Endothelial cell of umbilical vein (primary cell): ENCODE data around the gene CPNE7. TPM values are rescaled to one million over a fixed set of nuclear protein-coding genes. Genes with fewer than 3 reads are reported as not detected.

ENCODE experiments used
- BruUV-seq: library from RNA; stranded (reverse); fragments of 400-500 nt; replicated peaks from 2 replicates; lab custom pipeline; 2021; lab: Mats Ljungman, UMichigan
- CTCF ChIA-PET: fragments of 300-600, 350-600 bp; sonication (Branson Sonifier 250); formaldehyde crosslinking; loops from one replicate; lab custom pipeline; 2021; ENCODE audit warnings: antibody characterized with exemption, inconsistent platforms; lab: Charles Lee
- POLR2A ChIA-PET: fragments of 300-600, 350-600 bp; sonication (Branson Sonifier 250); formaldehyde crosslinking; loops from one replicate; lab custom pipeline; 2021; ENCODE audit warnings: antibody characterized with exemption, inconsistent platforms; lab: Charles Lee
- DNase-seq: peaks from one replicate; pipeline ENCODE4 v3.0.0-alpha.2; 2011; ENCODE audit warnings: low read depth, low spot score
- FAIRE-seq: peaks from 2 replicates; lab custom pipeline; 2011; peaks lifted over from hg19 to GRCh38; lab: Jason Lieb, UNC
- H2AFZ ChIP-seq: 2 replicates; pipeline ENCODE4 v1.6.0; 2012; ENCODE audit warnings: low read depth, low read length, control low read depth, inconsistent platforms
- H3K27ac ChIP-seq: 2 replicates; pipeline ENCODE4 v1.5.1; 2011; ENCODE audit warnings: low read depth, mild to moderate bottlenecking, control low read depth, low read length, moderate library complexity; ENCODE audit not compliant: insufficient read depth
- H3K27me3 ChIP-seq, 2 experiments: 2 replicates each; pipeline versions ENCODE4 v1.6.0 to v1.6.1; 2011; ENCODE audit warnings: low read length in 2 of 2, mixed read lengths in 1 of 2; ENCODE audit not compliant: control insufficient read depth in 2 of 2, insufficient read depth in 2 of 2
- H3K36me3 ChIP-seq, 2 experiments: 2 replicates in 1 of 2; 3 replicates in 1 of 2; pipeline ENCODE4 v1.5.1; 2011; ENCODE audit warnings: low read length in 2 of 2, mild to moderate bottlenecking in 1 of 2, moderate library complexity in 1 of 2; ENCODE audit not compliant: control insufficient read depth in 2 of 2, insufficient read depth in 2 of 2; ENCODE audit errors: extremely low read depth in 1 of 2
- H3K4me1 ChIP-seq: 3 replicates; pipeline ENCODE4 v1.5.1; 2011; ENCODE audit warnings: mild to moderate bottlenecking, low read length; ENCODE audit not compliant: control insufficient read depth, insufficient read depth; ENCODE audit errors: extremely low read depth
- H3K4me2 ChIP-seq: 2 replicates; pipeline ENCODE4 v1.6.1; 2011; ENCODE audit warnings: low read length, control low read depth, mixed read lengths; ENCODE audit not compliant: insufficient read depth
- H3K4me3 ChIP-seq, 3 experiments: fragments of 200-600 bp in 1 of 3; sonication (generic), shearing (Covaris generic) in 1 of 3; replicated peaks in 1 of 3; 2 replicates each; pipeline ENCODE4 v1.5.1; 2011 to 2016; ENCODE audit warnings: control low read depth in 3 of 3, low read length in 3 of 3, mild to moderate bottlenecking in 2 of 3, inconsistent platforms in 1 of 3, low read depth in 1 of 3, moderate library complexity in 1 of 3; ENCODE audit not compliant: insufficient read depth in 1 of 3
- H3K79me2 ChIP-seq: 2 replicates; pipeline ENCODE4 v1.6.0; 2012; ENCODE audit warnings: low read length, inconsistent platforms; ENCODE audit not compliant: control insufficient read depth, insufficient read depth
- H3K9ac ChIP-seq: replicated peaks from 2 replicates; pipeline ENCODE3; 2011; ENCODE audit warnings: low read length, control low read depth; ENCODE audit not compliant: insufficient read depth; ENCODE audit errors: extremely low read depth
- H3K9me1 ChIP-seq: replicated peaks from 3 replicates; pipeline ENCODE4 v1.6.0; 2011; ENCODE audit warnings: mild to moderate bottlenecking, low read length; ENCODE audit not compliant: control insufficient read depth, insufficient read depth; ENCODE audit errors: extremely low read depth
- H3K9me3 ChIP-seq: replicated peaks from 2 replicates; pipeline ENCODE4 v1.5.1; 2012; ENCODE audit warnings: low read length, inconsistent platforms; ENCODE audit not compliant: control insufficient read depth, insufficient read depth
- H4K20me1 ChIP-seq: replicated peaks from 2 replicates; pipeline ENCODE3; 2011; ENCODE audit warnings: mild to moderate bottlenecking, low read length; ENCODE audit not compliant: control insufficient read depth, insufficient read depth; ENCODE audit errors: extremely low read depth
- EZH2 ChIP-seq: IDR thresholded peaks from 2 replicates; pipeline ENCODE4 v1.6.1; 2012; ENCODE audit warnings: borderline replicate concordance, low read depth, mild to moderate bottlenecking, moderate library complexity, low read length, inconsistent platforms; ENCODE audit not compliant: severe bottlenecking
- FOS ChIP-seq: IDR thresholded peaks from 2 replicates; pipeline ENCODE4 v1.6.1; 2011; ENCODE audit warnings: mild to moderate bottlenecking, low read length, moderate library complexity, borderline replicate concordance; ENCODE audit not compliant: insufficient read depth
- GATA2 ChIP-seq: IDR thresholded peaks from 2 replicates; pipeline ENCODE4 v1.7.0; 2011; ENCODE audit warnings: low read depth, mild to moderate bottlenecking, moderate library complexity, mixed read lengths, low read length; ENCODE audit not compliant: insufficient read length, insufficient read depth
- JUN ChIP-seq: IDR thresholded peaks from 2 replicates; pipeline ENCODE4 v1.6.1; 2011; ENCODE audit warnings: borderline replicate concordance, low read depth; ENCODE audit not compliant: insufficient read length, insufficient read depth
- MYC ChIP-seq: IDR thresholded peaks from one replicate; pipeline ENCODE4 v1.6.1; 2011; ENCODE audit warnings: mild to moderate bottlenecking, low read depth, low read length
- POLR2A ChIP-seq: IDR thresholded peaks from 2 replicates; pipeline ENCODE4 v1.6.1; 2012; ENCODE audit warnings: low read depth, mild to moderate bottlenecking, control low read depth, low read length
- POLR2AphosphoS5 ChIP-seq: IDR thresholded peaks from 2 replicates; pipeline ENCODE4 v1.6.1; 2012; ENCODE audit warnings: low read depth, mild to moderate bottlenecking, control low read depth, low read length, moderate library complexity; ENCODE audit not compliant: insufficient read depth
- dilution Hi-C: fragments of 300-500 bp; cut with MboI; formaldehyde crosslinking; loops from one replicate; pipeline ENCODE4 v1.15.0; 2019; ENCODE audit warnings: low sequenced_read_pairs; ENCODE audit not compliant: extremely low pct_ligation_motif_present
- intact Hi-C: fragments of 100-400 bp; cut with micrococcal nuclease; formaldehyde crosslinking; loops from one replicate; pipeline ENCODE4 v1.10.0; 2022
- polyA plus RNA-seq, 4 experiments: library from polyadenylated mRNA; depleted of rRNA in 3 of 4; stranded (reverse) in 3 of 4; unstranded in 1 of 4; fragments of >200 nt; gene quantifications; 2 replicates each; pipeline versions ENCODE4 v1.2.1 to v1.2.3, GENCODE V29; 2011 to 2012; ENCODE audit warnings: missing spikeins in 1 of 4
- small RNA-seq: library from RNA; depleted of rRNA; stranded (forward); fragments of <200 nt; gene quantifications from one replicate; pipeline ENCODE3, GENCODE V24; 2012; ENCODE audit warnings: low replicate concordance, low read depth; ENCODE audit not compliant: insufficient read depth, insufficient read length
- total RNA-seq: library from RNA; stranded (reverse); gene quantifications from 2 replicates; pipeline ENCODE4 v1.2.3, GENCODE V29; 2021
- TF ChIP-seq, protein P1 (sequence below): IDR thresholded peaks from 2 replicates; pipeline ENCODE4 v1.6.1; 2011; ENCODE audit not compliant: insufficient read depth, insufficient read length
- TF ChIP-seq, protein P2 (sequence below), 2 donors: IDR thresholded peaks; 1 replicate in 1 of 2; 2 replicates in 1 of 2; pipeline ENCODE4 v1.5.1; 2011; ENCODE audit warnings: low read length in 2 of 2, mild to moderate bottlenecking in 2 of 2, moderate library complexity in 2 of 2, control low read depth in 1 of 2, inconsistent platforms in 1 of 2, low read depth in 1 of 2; ENCODE audit not compliant: insufficient read depth in 1 of 2; ENCODE audit errors: extremely low read depth in 1 of 2

Gene CPNE7
- total and polyA plus RNA-seq, 2 donors (not counting 3 experiments of a cell fraction or from before 2014, with no cell fraction given), result 2.0 to 5.9 TPM

DNA sequence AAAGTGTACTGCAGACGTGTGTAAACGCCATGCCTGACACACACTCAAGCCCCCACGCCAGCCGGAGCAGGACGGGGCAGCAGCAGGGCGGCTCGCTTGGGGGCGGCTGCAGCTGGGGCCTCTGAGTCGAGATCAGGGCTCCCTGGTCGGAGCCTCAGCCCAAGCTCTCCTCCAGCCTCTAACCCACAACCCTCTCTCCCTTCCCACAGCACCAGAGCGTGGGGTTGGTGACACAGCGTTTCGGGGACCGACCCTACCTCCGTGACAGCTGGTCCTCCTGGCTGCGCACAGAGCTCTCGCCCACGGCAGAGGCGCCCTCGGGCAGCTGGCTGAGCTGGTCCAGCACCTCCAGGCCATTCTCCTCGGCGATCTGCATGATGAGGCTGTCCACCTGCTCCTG, 70.7 kb downstream of the CPNE7 start:
- BruUV-seq, result no TSS peak
- Histone ChIP-seq H3K9me1 (no peaks in the 10 kb centered on the region), H3K9ac (no peak overlapping the region), H3K79me2 (no peaks in the 10 kb centered on the region), H4K20me1 (no peaks in the 10 kb centered on the region), H3K27me3 (no peaks in the 10 kb centered on the region), H3K36me3 (peaks cover 4 to 31% of the 10 kb centered on the region in 2 experiments), H3K4me3 (no peak overlapping the region), H3K4me1 (no peaks in the 10 kb centered on the region), H3K27ac (no peak overlapping the region), H3K9me3 (no peaks in the 10 kb centered on the region), H2AFZ (no peak overlapping the region), H3K4me2 (no peak overlapping the region)
- dilution Hi-C loops (no loop called here), intact Hi-C loops (no loop called here)
- no peak for DNase-seq
- POLR2A ChIA-PET, result no interaction called here
- FAIRE-seq, result no peak
- TF ChIP-seq JUN, result no peak
- no peak for TF ChIP-seq POLR2AphosphoS5
- TF ChIP-seq MYC, result no peak
- TF ChIP-seq, protein P1, sequence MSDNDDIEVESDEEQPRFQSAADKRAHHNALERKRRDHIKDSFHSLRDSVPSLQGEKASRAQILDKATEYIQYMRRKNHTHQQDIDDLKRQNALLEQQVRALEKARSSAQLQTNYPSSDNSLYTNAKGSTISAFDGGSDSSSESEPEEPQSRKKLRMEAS, result no peak
- TF ChIP-seq POLR2A, result no peak
- no peak for TF ChIP-seq EZH2
- TF ChIP-seq, protein P2, sequence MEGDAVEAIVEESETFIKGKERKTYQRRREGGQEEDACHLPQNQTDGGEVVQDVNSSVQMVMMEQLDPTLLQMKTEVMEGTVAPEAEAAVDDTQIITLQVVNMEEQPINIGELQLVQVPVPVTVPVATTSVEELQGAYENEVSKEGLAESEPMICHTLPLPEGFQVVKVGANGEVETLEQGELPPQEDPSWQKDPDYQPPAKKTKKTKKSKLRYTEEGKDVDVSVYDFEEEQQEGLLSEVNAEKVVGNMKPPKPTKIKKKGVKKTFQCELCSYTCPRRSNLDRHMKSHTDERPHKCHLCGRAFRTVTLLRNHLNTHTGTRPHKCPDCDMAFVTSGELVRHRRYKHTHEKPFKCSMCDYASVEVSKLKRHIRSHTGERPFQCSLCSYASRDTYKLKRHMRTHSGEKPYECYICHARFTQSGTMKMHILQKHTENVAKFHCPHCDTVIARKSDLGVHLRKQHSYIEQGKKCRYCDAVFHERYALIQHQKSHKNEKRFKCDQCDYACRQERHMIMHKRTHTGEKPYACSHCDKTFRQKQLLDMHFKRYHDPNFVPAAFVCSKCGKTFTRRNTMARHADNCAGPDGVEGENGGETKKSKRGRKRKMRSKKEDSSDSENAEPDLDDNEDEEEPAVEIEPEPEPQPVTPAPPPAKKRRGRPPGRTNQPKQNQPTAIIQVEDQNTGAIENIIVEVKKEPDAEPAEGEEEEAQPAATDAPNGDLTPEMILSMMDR (IDR thresholded peaks at IDR 0.05; ENCODE audit: extremely low read depth in 1 of 2, insufficient read depth in 1 of 2, low read depth in 1 of 2, low read length in 2 of 2), result no peak
- TF ChIP-seq FOS, result no peak
- no peak for TF ChIP-seq GATA2
- CTCF ChIA-PET, result no interaction called here

Small RNA genes within 50 kb of the gene (small RNA-seq; reads per million reads assigned to genes)
- gene SNORD68, result not detected

Other genes with a start within 250 kb of the CPNE7 start
- gene ANKRD11, start 85.2 kb upstream of the CPNE7 start, total RNA-seq, result 184 and 191 TPM in 2 replicates
- 49.5 and 55.8 TPM in 2 replicates for gene ANKRD11, start 85.2 kb upstream of the CPNE7 start, polyA plus RNA-seq
- gene SPG7, start 67.4 kb upstream of the CPNE7 start, total RNA-seq, result 139 and 146 TPM in 2 replicates
- 85.8 and 90.2 TPM in 2 replicates for gene SPG7, start 67.4 kb upstream of the CPNE7 start, polyA plus RNA-seq
- gene RPL13, start 15.1 kb upstream of the CPNE7 start, total RNA-seq, result 1,463 and 1,769 TPM in 2 replicates
- gene RPL13, start 15.1 kb upstream of the CPNE7 start, polyA plus RNA-seq, result 5,670 and 7,559 TPM in 2 replicates
- gene DPEP1, start 37.9 kb downstream of the CPNE7 start, total RNA-seq, result 0.44 and 0.60 TPM in 2 replicates
- gene DPEP1, start 37.9 kb downstream of the CPNE7 start, polyA plus RNA-seq, result 0.37 and 0.99 TPM in 2 replicates
- gene CHMP1A, start 82.0 kb downstream of the CPNE7 start, total RNA-seq, result 83.9 and 86.3 TPM in 2 replicates
- 101 and 110 TPM in 2 replicates for gene CHMP1A, start 82.0 kb downstream of the CPNE7 start, polyA plus RNA-seq
- 11.4 and 13.7 TPM in 2 replicates for gene SPATA33, start 82.1 kb downstream of the CPNE7 start, total RNA-seq
- gene SPATA33, start 82.1 kb downstream of the CPNE7 start, polyA plus RNA-seq, result 3.5 and 4.7 TPM in 2 replicates
- 84.0 and 99.9 TPM in 2 replicates for gene CDK10, start 110.9 kb downstream of the CPNE7 start, total RNA-seq
- 74.5 and 83.8 TPM in 2 replicates for gene CDK10, start 110.9 kb downstream of the CPNE7 start, polyA plus RNA-seq
- 7.4 and 8.7 TPM in 2 replicates for gene SPATA2L, start 125.9 kb downstream of the CPNE7 start, total RNA-seq
- 7.3 and 11.6 TPM in 2 replicates for gene SPATA2L, start 125.9 kb downstream of the CPNE7 start, polyA plus RNA-seq
- gene VPS9D1, start 145.1 kb downstream of the CPNE7 start, total RNA-seq, result 15.5 and 18.3 TPM in 2 replicates
- gene VPS9D1, start 145.1 kb downstream of the CPNE7 start, polyA plus RNA-seq, result 17.3 and 19.0 TPM in 2 replicates
- gene ZNF276, start 145.8 kb downstream of the CPNE7 start, total RNA-seq, result 36.6 and 42.7 TPM in 2 replicates
- gene ZNF276, start 145.8 kb downstream of the CPNE7 start, polyA plus RNA-seq, result 40.0 and 41.6 TPM in 2 replicates
- gene FANCA, start 240.9 kb downstream of the CPNE7 start, total RNA-seq, result 71.9 and 78.7 TPM in 2 replicates
- gene FANCA, start 240.9 kb downstream of the CPNE7 start, polyA plus RNA-seq, result 33.3 and 34.4 TPM in 2 replicates